Smooth muscle cell (in vitro differentiated cells): ENCODE measurements around the gene CHRNA9. TPM values are rescaled to one million over a fixed set of nuclear protein-coding genes. Genes with fewer than 3 reads are reported as not detected.

Source experiments
- DNase-seq: peaks from one replicate; lab custom pipeline; 2025; ENCODE audit not compliant: unreplicated experiment; lab: John Stamatoyannopoulos, UW
- H2AFZ ChIP-seq: fragments of 200-600 bp; sonication (generic); 2 replicates; pipeline ENCODE4 v1.6.0; 2016; ENCODE audit warnings: antibody characterized with exemption, low read depth, mild to moderate bottlenecking
- H3F3A ChIP-seq: fragments of 200-600 bp; sonication (generic); 2 replicates; pipeline ENCODE4 v1.6.0; 2017; ENCODE audit warnings: antibody characterized with exemption, low read depth
- H3K27ac ChIP-seq: fragments of 200-600 bp; sonication (generic); 2 replicates; pipeline ENCODE4 v1.5.1; 2016; ENCODE audit warnings: low read depth, mild to moderate bottlenecking
- H3K27me3 ChIP-seq: fragments of 200-600 bp; sonication (generic); 2 replicates; pipeline ENCODE4 v1.6.1; 2016; ENCODE audit warnings: low read depth, mild to moderate bottlenecking
- H3K36me3 ChIP-seq: fragments of 200-600 bp; sonication (generic); 2 replicates; pipeline ENCODE4 v1.5.1; 2016; ENCODE audit warnings: low read depth
- H3K4me1 ChIP-seq: fragments of 200-600 bp; sonication (generic); 2 replicates; pipeline ENCODE4 v1.5.1; 2016; ENCODE audit warnings: low read depth
- H3K4me2 ChIP-seq: fragments of 200-600 bp; sonication (generic); 2 replicates; pipeline ENCODE4 v1.6.0; 2016; ENCODE audit warnings: mild to moderate bottlenecking
- H3K4me3 ChIP-seq: fragments of 200-600 bp; sonication (generic); 2 replicates; pipeline ENCODE4 v1.5.1; 2016; ENCODE audit warnings: mild to moderate bottlenecking
- H3K79me2 ChIP-seq: fragments of 200-600 bp; sonication (generic); 2 replicates; pipeline ENCODE4 v1.6.0; 2016; ENCODE audit warnings: low read depth, mild to moderate bottlenecking
- H3K9ac ChIP-seq: fragments of 200-600 bp; sonication (generic); 2 replicates; pipeline ENCODE4 v1.6.0; 2016; ENCODE audit warnings: low read depth
- H3K9me3 ChIP-seq: fragments of 200-600 bp; sonication (generic); replicated peaks from 2 replicates; pipeline ENCODE4 v1.5.1; 2016; ENCODE audit warnings: low read depth
- H4K20me1 ChIP-seq: fragments of 200-600 bp; sonication (generic); 2 replicates; pipeline ENCODE4 v1.6.0; 2016; ENCODE audit warnings: low read depth
- WGBS: methylation state at CpG from one replicate; pipeline ENCODE4 v1.1.7; 2016; ENCODE audit warnings: low lambda C conversion rate; 5-methylcytosine and 5-hydroxymethylcytosine counted together
- polyA plus RNA-seq: library from polyadenylated mRNA; unstranded; fragments of >200 nt; fragmentation: Nextera tagmentation; extraction: Ambion mirVana; gene quantifications from 2 replicates; pipeline ENCODE4 v1.2.1, GENCODE V29; 2016
- total RNA-seq: library from RNA; depleted of rRNA; stranded (reverse); fragments of >200 nt; gene quantifications from 2 replicates; pipeline ENCODE4 v1.2.3, GENCODE V29; 2014
- TF ChIP-seq, protein P1 (sequence below): fragments of 200-600 bp; sonication (generic); IDR thresholded peaks from 2 replicates; pipeline ENCODE4 v1.5.1; 2017; ENCODE audit warnings: borderline replicate concordance, mild to moderate bottlenecking, antibody characterized with exemption; ENCODE audit not compliant: insufficient read depth, poor library complexity, severe bottlenecking

Gene CHRNA9
- total and polyA plus RNA-seq, 2 experiments from 2014 or later = 2.4 to 15.8 TPM

DNA sequence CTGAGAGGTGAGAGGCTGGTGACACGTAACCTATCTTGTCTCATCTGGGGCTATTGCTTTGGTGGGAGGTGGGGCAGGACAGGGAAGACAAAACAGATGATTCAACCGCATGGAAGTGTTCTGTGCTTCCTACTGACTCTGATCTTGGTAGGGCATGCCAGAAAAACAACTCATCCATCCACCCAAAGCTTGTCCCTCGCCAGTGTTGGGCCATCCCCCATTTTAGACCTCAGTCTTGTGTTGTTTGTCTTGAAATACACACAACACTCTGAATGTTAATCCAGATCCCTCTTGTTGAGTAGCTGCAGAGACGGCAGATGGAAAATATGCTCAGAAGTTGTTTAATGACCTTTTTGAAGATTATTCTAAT, 377 bp downstream of the CHRNA9 start:
- Histone ChIP-seq H3K4me1 (peaks cover 13% of the 10 kb centered on the region), H3K4me3 (no peak overlapping the region), H3K27me3 (no peaks in the 10 kb centered on the region), H4K20me1 (no peaks in the 10 kb centered on the region), H3K36me3 (no peaks in the 10 kb centered on the region), H3F3A (peaks cover 37% of the 10 kb centered on the region), H3K27ac (peak overlapping the region; percentile 81), H3K79me2 (no peaks in the 10 kb centered on the region), H3K4me2 (peak overlapping the region; percentile 75), H3K9me3 (no peaks in the 10 kb centered on the region), H3K9ac (peak overlapping the region; percentile 18), H2AFZ (peak overlapping the region; percentile 44)
- TF ChIP-seq, protein P1, sequence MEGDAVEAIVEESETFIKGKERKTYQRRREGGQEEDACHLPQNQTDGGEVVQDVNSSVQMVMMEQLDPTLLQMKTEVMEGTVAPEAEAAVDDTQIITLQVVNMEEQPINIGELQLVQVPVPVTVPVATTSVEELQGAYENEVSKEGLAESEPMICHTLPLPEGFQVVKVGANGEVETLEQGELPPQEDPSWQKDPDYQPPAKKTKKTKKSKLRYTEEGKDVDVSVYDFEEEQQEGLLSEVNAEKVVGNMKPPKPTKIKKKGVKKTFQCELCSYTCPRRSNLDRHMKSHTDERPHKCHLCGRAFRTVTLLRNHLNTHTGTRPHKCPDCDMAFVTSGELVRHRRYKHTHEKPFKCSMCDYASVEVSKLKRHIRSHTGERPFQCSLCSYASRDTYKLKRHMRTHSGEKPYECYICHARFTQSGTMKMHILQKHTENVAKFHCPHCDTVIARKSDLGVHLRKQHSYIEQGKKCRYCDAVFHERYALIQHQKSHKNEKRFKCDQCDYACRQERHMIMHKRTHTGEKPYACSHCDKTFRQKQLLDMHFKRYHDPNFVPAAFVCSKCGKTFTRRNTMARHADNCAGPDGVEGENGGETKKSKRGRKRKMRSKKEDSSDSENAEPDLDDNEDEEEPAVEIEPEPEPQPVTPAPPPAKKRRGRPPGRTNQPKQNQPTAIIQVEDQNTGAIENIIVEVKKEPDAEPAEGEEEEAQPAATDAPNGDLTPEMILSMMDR = no peak
- WGBS = 3% methylated on average over 4 of the region's 4 CpGs
- no peak for DNase-seq

DNA sequence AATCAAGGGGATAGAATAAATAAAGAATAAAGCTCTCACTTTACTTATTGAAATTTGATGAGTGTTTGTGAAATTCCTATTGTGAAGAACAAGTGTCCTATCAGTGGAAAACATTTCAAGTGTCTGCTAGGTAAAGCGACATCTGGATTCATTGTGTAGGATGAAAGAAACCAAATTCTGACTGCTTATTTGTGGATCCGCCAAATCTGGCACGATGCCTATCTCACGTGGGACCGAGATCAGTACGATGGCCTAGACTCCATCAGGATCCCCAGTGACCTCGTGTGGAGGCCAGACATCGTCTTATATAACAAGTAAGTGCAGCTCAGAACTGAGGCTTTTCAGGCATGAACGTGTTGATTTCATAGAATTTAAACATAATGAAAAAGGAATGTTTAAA, 1.9 kb downstream of the CHRNA9 start:
- DNase-seq = no peak
- Histone ChIP-seq H3K79me2 (no peaks in the 10 kb centered on the region), H3K9ac (no peak overlapping the region), H3K9me3 (no peaks in the 10 kb centered on the region), H2AFZ (no peak overlapping the region), H4K20me1 (no peaks in the 10 kb centered on the region), H3K4me1 (peaks cover 13% of the 10 kb centered on the region), H3K27me3 (no peaks in the 10 kb centered on the region), H3K4me2 (no peak overlapping the region), H3K27ac (peak overlapping the region; percentile 81), H3K36me3 (no peaks in the 10 kb centered on the region), H3K4me3 (no peak overlapping the region), H3F3A (peaks cover 32% of the 10 kb centered on the region)
- WGBS = 79% methylated on average over 9 of the region's 9 CpGs
- TF ChIP-seq, protein P1 = no peak

GRCh38 chr4:40337523-40337922, 2.4 kb downstream of the CHRNA9 start:
- no peaks in the 10 kb centered on the region for H3K9me3 ChIP-seq

DNA sequence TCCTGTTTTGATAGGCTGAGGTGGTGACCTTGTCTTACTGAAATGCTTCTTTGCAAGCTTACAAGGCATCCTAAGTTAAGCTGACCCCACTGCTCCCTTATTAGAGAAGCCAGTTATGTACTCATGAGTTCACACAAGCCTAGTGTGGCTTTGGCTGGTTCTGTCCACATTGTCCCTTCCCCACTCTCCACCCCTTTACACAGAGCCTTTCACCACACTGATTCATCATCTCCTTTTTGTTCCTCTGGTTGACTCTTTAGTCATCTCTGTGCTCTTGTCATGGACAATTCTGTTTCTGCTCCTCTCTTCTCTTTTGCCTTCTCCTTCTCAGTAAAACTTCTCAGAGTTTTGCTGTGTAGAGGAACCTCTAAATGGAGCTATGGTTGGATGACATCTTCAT, 4.9 kb downstream of the CHRNA9 start:
- DNase-seq = no peak
- Histone ChIP-seq H4K20me1 (no peaks in the 10 kb centered on the region), H3K27me3 (no peaks in the 10 kb centered on the region), H3K36me3 (no peaks in the 10 kb centered on the region), H3K27ac (no peak overlapping the region), H3K9ac (no peak overlapping the region), H3K9me3 (no peaks in the 10 kb centered on the region), H3F3A (peaks cover 7% of the 10 kb centered on the region), H2AFZ (no peak overlapping the region), H3K4me1 (peaks cover 3% of the 10 kb centered on the region), H3K4me3 (no peak overlapping the region), H3K4me2 (no peak overlapping the region), H3K79me2 (no peaks in the 10 kb centered on the region)
- TF ChIP-seq, protein P1 = no peak

More at GRCh38 chr4:40337523-40337922, 2.4 kb downstream of the CHRNA9 start:
- H2AFZ ChIP-seq = no peak overlapping the region
- H3K4me1 ChIP-seq = peaks cover 13% of the 10 kb centered on the region
- no peak overlapping the region for H3K4me2 ChIP-seq
- H3F3A ChIP-seq = peaks cover 30% of the 10 kb centered on the region
- H4K20me1 ChIP-seq = no peaks in the 10 kb centered on the region
- no peak overlapping the region for H3K4me3 ChIP-seq
- no peaks in the 10 kb centered on the region for H3K27me3 ChIP-seq
- no peak for DNase-seq
- no peaks in the 10 kb centered on the region for H3K36me3 ChIP-seq
- H3K27ac ChIP-seq = no peak overlapping the region
- no peaks in the 10 kb centered on the region for H3K79me2 ChIP-seq
- H3K9ac ChIP-seq = no peak overlapping the region
- TF ChIP-seq, protein P1 = no peak
- 67% methylated on average over 1 of the region's 2 CpGs for WGBS
